Dendritic cell treated with granulocyte-macrophage colony-stimulating factor and Interleukin-4, amounts not matched to agents 40 ng/mL and 50 ng/mL, for 4 days (primary cell): Measurements from ENCODE around the gene SEC14L1.
A peak's percentile ranks its signal among the peaks of the same experiment; 100 is the strongest.
"Not testable (repeated sequence)": the region's sequence is repeated elsewhere in the genome, so short reads cannot be mapped to it uniquely, and the experiment has no call there.

Experiments
- H3K27ac Mint-ChIP-seq: one replicate; pipeline ENCODE4 v1.8.0; 2022; ENCODE audit warnings: mild to moderate bottlenecking, mixed read lengths
- H3K27me3 Mint-ChIP-seq: one replicate; pipeline ENCODE4 v1.8.0; 2022; ENCODE audit warnings: mild to moderate bottlenecking, mixed read lengths
- H3K36me3 Mint-ChIP-seq: one replicate; pipeline ENCODE4 v1.8.0; 2022; ENCODE audit warnings: low read depth, mixed read lengths
- H3K4me1 Mint-ChIP-seq: one replicate; pipeline ENCODE4 v1.8.0; 2022; ENCODE audit warnings: low read depth, mixed read lengths
- H3K4me3 Mint-ChIP-seq: one replicate; pipeline ENCODE4 v1.8.0; 2022; ENCODE audit warnings: mild to moderate bottlenecking, moderate library complexity, mixed read lengths
- H3K9me3 Mint-ChIP-seq: one replicate; pipeline ENCODE4 v1.8.0; 2022; ENCODE audit warnings: mixed read lengths
- intact Hi-C: fragments of 100-400 bp; cut with micrococcal nuclease; formaldehyde crosslinking; loops from one replicate; pipeline ENCODE4 v1.15.0; 2022

The SEC14L1 gene

GRCh38 chr17:77109159-77109759 is 31.5 kb upstream of the SEC14L1 start:
- Mint-ChIP-seq H3K9me3 (no peaks in the 10 kb centered on the region), H3K36me3 (no peaks in the 10 kb centered on the region), H3K4me1 (peaks cover 41% of the 10 kb centered on the region), H3K27ac (peak overlapping the region; percentile 94), H3K4me3 (no peak overlapping the region), H3K27me3 (no peaks in the 10 kb centered on the region)
- intact Hi-C loops: no loop called here

GRCh38 chr17:77109764-77110359 is 30.9 kb upstream of the SEC14L1 start:
- intact Hi-C loops: no loop called here
- Mint-ChIP-seq H3K36me3 (no peaks in the 10 kb centered on the region), H3K27ac (peak overlapping the region; percentile 94), H3K4me1 (peaks cover 41% of the 10 kb centered on the region), H3K4me3 (peak overlapping the region; percentile 20), H3K9me3 (no peaks in the 10 kb centered on the region), H3K27me3 (no peaks in the 10 kb centered on the region)

GRCh38 chr17:77111165-77111933 is 29.4 kb upstream of the SEC14L1 start:
- H3K9me3 Mint-ChIP-seq, H3K4me3 Mint-ChIP-seq, H3K36me3 Mint-ChIP-seq, H3K27me3 Mint-ChIP-seq, intact Hi-C loops: not testable (repeated sequence)
- H3K27ac Mint-ChIP-seq: peak overlapping the region; percentile 94
- peaks cover 50% of the 10 kb centered on the region for H3K4me1 Mint-ChIP-seq

- Mint-ChIP-seq H3K27ac (peak overlapping the region; percentile 94), H3K36me3 (no peaks in the 10 kb centered on the region), H3K27me3 (no peaks in the 10 kb centered on the region)
Measured at GRCh38 chr17:77111934-77112296, 28.9 kb upstream of the SEC14L1 start.

GRCh38 chr17:77115510-77115909 is 25.3 kb upstream of the SEC14L1 start:
- H3K27me3 Mint-ChIP-seq: peaks cover 2% of the 10 kb centered on the region
- no peak overlapping the region for H3K4me3 Mint-ChIP-seq
- H3K27ac Mint-ChIP-seq: peak overlapping the region; percentile 66
- H3K9me3 Mint-ChIP-seq: no peaks in the 10 kb centered on the region
- no peaks in the 10 kb centered on the region for H3K36me3 Mint-ChIP-seq
- peaks cover 34% of the 10 kb centered on the region for H3K4me1 Mint-ChIP-seq
- intact Hi-C loops: no loop called here

More at GRCh38 chr17:77111934-77112296, 28.9 kb upstream of the SEC14L1 start:
- intact Hi-C loops: no loop called here
- Mint-ChIP-seq H3K4me1 (peaks cover 55% of the 10 kb centered on the region), H3K4me3 (no peak overlapping the region), H3K9me3 (no peaks in the 10 kb centered on the region)

GRCh38 chr17:77115947-77116346 is 24.8 kb upstream of the SEC14L1 start:
- Mint-ChIP-seq H3K9me3 (no peaks in the 10 kb centered on the region), H3K27ac (peak overlapping the region; percentile 30), H3K4me3 (no peak overlapping the region)

GRCh38 chr17:77116371-77116860 is 24.4 kb upstream of the SEC14L1 start:
- H3K9me3 Mint-ChIP-seq: no peaks in the 10 kb centered on the region
- intact Hi-C loops: no loop called here
- H3K27me3 Mint-ChIP-seq: peaks cover 2% of the 10 kb centered on the region
- peaks cover 34% of the 10 kb centered on the region for H3K4me1 Mint-ChIP-seq
- H3K36me3 Mint-ChIP-seq: no peaks in the 10 kb centered on the region
- no peak overlapping the region for H3K4me3 Mint-ChIP-seq
- H3K27ac Mint-ChIP-seq: peak overlapping the region; percentile 30

More at GRCh38 chr17:77115947-77116346, 24.8 kb upstream of the SEC14L1 start:
- peaks cover 34% of the 10 kb centered on the region for H3K4me1 Mint-ChIP-seq
- intact Hi-C loops: no loop called here
- H3K36me3 Mint-ChIP-seq: no peaks in the 10 kb centered on the region
- peaks cover 2% of the 10 kb centered on the region for H3K27me3 Mint-ChIP-seq

- Mint-ChIP-seq H3K9me3 (no peaks in the 10 kb centered on the region), H3K27ac (no peak overlapping the region), H3K4me3 (no peak overlapping the region), H3K36me3 (no peaks in the 10 kb centered on the region), H3K27me3 (peaks cover 2% of the 10 kb centered on the region), H3K4me1 (peaks cover 34% of the 10 kb centered on the region)
- intact Hi-C loops: no loop called here
Measured at GRCh38 chr17:77117415-77117814, 23.4 kb upstream of the SEC14L1 start.

- intact Hi-C loops: no loop called here
- Mint-ChIP-seq H3K27me3 (peaks cover 2% of the 10 kb centered on the region), H3K4me3 (no peak overlapping the region), H3K9me3 (no peaks in the 10 kb centered on the region), H3K27ac (no peak overlapping the region), H3K36me3 (no peaks in the 10 kb centered on the region), H3K4me1 (peaks cover 38% of the 10 kb centered on the region)
Measured at GRCh38 chr17:77118251-77118928, 22.4 kb upstream of the SEC14L1 start.

GRCh38 chr17:77119668-77120301 is 21.0 kb upstream of the SEC14L1 start:
- no peaks in the 10 kb centered on the region for H3K36me3 Mint-ChIP-seq

GRCh38 chr17:77120868-77121267 is 19.9 kb upstream of the SEC14L1 start:
- intact Hi-C loops: no loop called here
- peak overlapping the region; percentile 47 for H3K27ac Mint-ChIP-seq
- H3K4me3 Mint-ChIP-seq: no peak overlapping the region
- peaks cover 51% of the 10 kb centered on the region for H3K4me1 Mint-ChIP-seq
- H3K9me3 Mint-ChIP-seq: no peaks in the 10 kb centered on the region
- no peaks in the 10 kb centered on the region for H3K36me3 Mint-ChIP-seq
- peaks cover 2% of the 10 kb centered on the region for H3K27me3 Mint-ChIP-seq

More at GRCh38 chr17:77119668-77120301, 21.0 kb upstream of the SEC14L1 start:
- intact Hi-C loops: no loop called here
- peaks cover 51% of the 10 kb centered on the region for H3K4me1 Mint-ChIP-seq
- H3K27me3 Mint-ChIP-seq: peaks cover 2% of the 10 kb centered on the region
- no peaks in the 10 kb centered on the region for H3K9me3 Mint-ChIP-seq
- no peak overlapping the region for H3K4me3 Mint-ChIP-seq
- H3K27ac Mint-ChIP-seq: no peak overlapping the region

GRCh38 chr17:77124192-77124889 is 16.4 kb upstream of the SEC14L1 start:
- peak overlapping the region; percentile 80 for H3K27ac Mint-ChIP-seq
- intact Hi-C loops: no loop called here
- H3K27me3 Mint-ChIP-seq: peaks cover 2% of the 10 kb centered on the region
- peaks cover 68% of the 10 kb centered on the region for H3K4me1 Mint-ChIP-seq
- H3K9me3 Mint-ChIP-seq: no peaks in the 10 kb centered on the region
- no peaks in the 10 kb centered on the region for H3K36me3 Mint-ChIP-seq
- H3K4me3 Mint-ChIP-seq: no peak overlapping the region

- intact Hi-C loops: no loop called here
- Mint-ChIP-seq H3K27me3 (peaks cover under 1% of the 10 kb centered on the region), H3K36me3 (no peaks in the 10 kb centered on the region), H3K4me1 (peaks cover 75% of the 10 kb centered on the region), H3K4me3 (no peak overlapping the region), H3K27ac (peak overlapping the region; percentile 80), H3K9me3 (no peaks in the 10 kb centered on the region)
Measured at GRCh38 chr17:77125432-77125901, 15.3 kb upstream of the SEC14L1 start.
